Gastrocnemius medialis (tissue), 4 donors: ENCODE data around the gene DPEP1. TPM values are rescaled to one million over a fixed set of nuclear protein-coding genes. Genes with fewer than 3 reads are reported as not detected.
A peak's percentile ranks its signal among the peaks of the same experiment; 100 is the strongest.

ENCODE experiments used
- ATAC-seq, 2 donors: fragments of 150-250 bp; one replicate each; pipeline ENCODE4 v1.9.1; 2016
- DNase-seq, 2 donors: peaks; one replicate each; pipeline ENCODE4 v3.0.0-alpha.2; 2019
- H3K27ac ChIP-seq, 4 donors: fragments of 200-600 bp; sonication (generic); 1 replicate in 1 of 4; 2 replicates in 3 of 4; pipeline ENCODE4 v1.5.1; 2016 to 2018; ENCODE audit warnings: mild to moderate bottlenecking in 2 of 4, moderate library complexity in 1 of 4
- H3K27me3 ChIP-seq, 3 donors: fragments of 200-600 bp; sonication (generic) in 2 of 3; 1 replicate in 1 of 3; 2 replicates in 2 of 3; pipeline versions ENCODE4 v1.5.1 to v1.6.0; 2016 to 2019; ENCODE audit warnings: mild to moderate bottlenecking in 1 of 3, moderate library complexity in 1 of 3
- H3K36me3 ChIP-seq, 2 donors: fragments of 200-600 bp; sonication (generic) in 1 of 2; one replicate each; pipeline ENCODE4 v1.5.1; 2017 to 2018
- H3K4me1 ChIP-seq, 2 donors: fragments of 200-600 bp; sonication (generic) in 1 of 2; one replicate each; pipeline ENCODE4 v1.5.1; 2016 to 2017; ENCODE audit warnings: mild to moderate bottlenecking in 2 of 2
- H3K4me3 ChIP-seq, 4 donors: fragments of 200-600 bp; sonication (generic) in 3 of 4; 1 replicate in 1 of 4; 2 replicates in 3 of 4; pipeline ENCODE4 v1.5.1; 2016 to 2019; ENCODE audit warnings: mild to moderate bottlenecking in 2 of 4
- H3K9me3 ChIP-seq, 3 donors: fragments of 200-600 bp; sonication (generic) in 2 of 3; 1 replicate in 1 of 3; 2 replicates in 2 of 3; pipeline ENCODE4 v1.5.1; 2016 to 2019
- POLR2A ChIP-seq, 2 donors: fragments of 450-650 bp; IDR thresholded peaks; one replicate each; pipeline ENCODE4 v1.6.1; 2017; ENCODE audit warnings: antibody characterized with exemption in 2 of 2, mild to moderate bottlenecking in 2 of 2, moderate library complexity in 2 of 2
- in situ Hi-C, 4 donors: fragments of 200-750 bp; cut with MboI; loops; one replicate each; pipeline versions ENCODE4 v1.15.0 to v1.8.0; 2017; ENCODE audit warnings: low sequenced_read_pairs in 4 of 4
- intact Hi-C: fragments of 100-400 bp; cut with DNase I; formaldehyde crosslinking; loops from one replicate; pipeline ENCODE4 v1.15.1; 2023; ENCODE audit warnings: low total_unique reads
- total RNA-seq, 4 donors: library from RNA; depleted of rRNA; stranded (reverse); fragments of >200 nt; gene quantifications; one replicate each; pipeline versions ENCODE4 v1.1.0 to v1.2.3, GENCODE V29; 2016
- TF ChIP-seq, protein P1 (sequence below), 5 experiments: fragments of 450-650 bp in 3 of 5; fragments of 200-600 bp in 2 of 5; sonication (generic) in 2 of 5; IDR thresholded peaks in 4 of 5; conservative IDR thresholded peaks in 1 of 5; 1 replicate in 4 of 5; 2 replicates in 1 of 5; pipeline ENCODE4 v1.5.1; 2016 to 2019; ENCODE audit warnings: antibody characterized with exemption in 5 of 5, mild to moderate bottlenecking in 3 of 5, moderate library complexity in 3 of 5

Gene DPEP1
- total RNA-seq, 4 donors from 2014 or later: not detected

GRCh38 chr16:89612415-89613166 lies 851 bp upstream of the DPEP1 start:
- intact Hi-C loops (no loop called here), in situ Hi-C loops (no loop called here)
- DNase-seq (no peak), ATAC-seq (no peak)
- Histone ChIP-seq H3K4me1 (no peaks in the 10 kb centered on the region), H3K36me3 (no peaks in the 10 kb centered on the region), H3K4me3 (no peak overlapping the region), H3K9me3 (no peaks in the 10 kb centered on the region), H3K27ac (no peak overlapping the region), H3K27me3 (peaks cover 11 to 30% (median 12%) of the 10 kb centered on the region in 3 donors)
- no peak for TF ChIP-seq POLR2A (IDR thresholded peaks at IDR 0.05)
- TF ChIP-seq, protein P1, sequence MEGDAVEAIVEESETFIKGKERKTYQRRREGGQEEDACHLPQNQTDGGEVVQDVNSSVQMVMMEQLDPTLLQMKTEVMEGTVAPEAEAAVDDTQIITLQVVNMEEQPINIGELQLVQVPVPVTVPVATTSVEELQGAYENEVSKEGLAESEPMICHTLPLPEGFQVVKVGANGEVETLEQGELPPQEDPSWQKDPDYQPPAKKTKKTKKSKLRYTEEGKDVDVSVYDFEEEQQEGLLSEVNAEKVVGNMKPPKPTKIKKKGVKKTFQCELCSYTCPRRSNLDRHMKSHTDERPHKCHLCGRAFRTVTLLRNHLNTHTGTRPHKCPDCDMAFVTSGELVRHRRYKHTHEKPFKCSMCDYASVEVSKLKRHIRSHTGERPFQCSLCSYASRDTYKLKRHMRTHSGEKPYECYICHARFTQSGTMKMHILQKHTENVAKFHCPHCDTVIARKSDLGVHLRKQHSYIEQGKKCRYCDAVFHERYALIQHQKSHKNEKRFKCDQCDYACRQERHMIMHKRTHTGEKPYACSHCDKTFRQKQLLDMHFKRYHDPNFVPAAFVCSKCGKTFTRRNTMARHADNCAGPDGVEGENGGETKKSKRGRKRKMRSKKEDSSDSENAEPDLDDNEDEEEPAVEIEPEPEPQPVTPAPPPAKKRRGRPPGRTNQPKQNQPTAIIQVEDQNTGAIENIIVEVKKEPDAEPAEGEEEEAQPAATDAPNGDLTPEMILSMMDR (IDR thresholded peaks at IDR 0.05 in 4 of 5, conservative IDR thresholded peaks at IDR 0.05 in 1 of 5): no peak

DNA sequence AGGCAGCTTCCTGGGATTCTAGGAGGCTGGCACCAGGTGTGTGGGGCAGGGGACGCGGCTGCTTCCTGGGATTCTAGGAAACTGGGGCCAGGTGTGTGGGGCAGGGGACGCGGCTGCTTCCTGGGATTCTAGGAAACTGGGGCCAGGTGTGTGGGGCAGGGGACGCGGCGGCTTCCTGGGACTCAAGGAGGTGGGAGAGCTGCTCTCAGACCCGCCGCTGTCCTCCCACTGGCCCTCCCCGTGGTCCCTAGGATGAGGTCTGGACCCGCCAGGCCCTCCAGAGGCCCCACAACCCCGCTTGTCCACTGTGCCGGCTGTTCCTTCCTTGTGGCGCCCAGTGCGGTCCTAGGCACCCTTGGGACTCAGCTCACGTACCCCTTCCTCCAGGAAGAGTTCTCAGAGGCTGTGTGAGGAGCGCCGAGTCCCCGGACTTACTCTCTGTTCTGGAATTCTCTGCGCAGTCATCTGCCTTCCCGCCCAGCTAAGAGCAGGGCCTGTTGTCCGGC lies 565 bp downstream of the DPEP1 start:
- H3K4me3 ChIP-seq: no peak overlapping the region
- intact Hi-C loops: no loop called here
- H3K36me3 ChIP-seq: no peaks in the 10 kb centered on the region
- no peaks in the 10 kb centered on the region for H3K4me1 ChIP-seq
- no peak for TF ChIP-seq POLR2A (IDR thresholded peaks at IDR 0.05)
- TF ChIP-seq, protein P1 (IDR thresholded peaks at IDR 0.05 in 4 of 5, conservative IDR thresholded peaks at IDR 0.05 in 1 of 5): no peak
- ATAC-seq (no peak), DNase-seq (no peak)
- peaks cover 9 to 28% (median 12%) of the 10 kb centered on the region in 3 donors for H3K27me3 ChIP-seq
- H3K27ac ChIP-seq: no peak overlapping the region
- in situ Hi-C loops: no loop called here
- no peaks in the 10 kb centered on the region for H3K9me3 ChIP-seq

DNA sequence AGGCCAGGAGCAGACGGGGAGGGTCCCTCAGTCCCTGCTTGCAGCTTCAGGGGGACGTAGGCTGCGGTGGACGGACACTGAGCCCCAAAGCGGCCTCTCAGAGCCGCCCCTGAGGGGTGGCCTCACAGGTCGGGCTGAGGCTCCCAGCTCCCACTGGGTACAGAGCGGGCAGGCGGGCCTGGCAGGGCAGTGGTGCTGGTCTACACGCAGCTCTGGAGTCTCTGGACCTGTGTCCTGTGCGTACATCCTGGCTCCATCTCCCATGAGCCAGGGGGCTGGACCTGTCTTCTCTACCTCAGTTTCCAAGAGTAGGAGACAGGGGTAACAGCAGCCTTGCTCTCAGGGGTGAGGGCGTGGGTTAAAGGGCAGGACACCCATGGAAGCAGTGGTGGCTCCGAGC lies 1.7 kb downstream of the DPEP1 start:
- Histone ChIP-seq H3K4me3 (no peak overlapping the region), H3K27me3 (peaks cover 12 to 30% (median 16%) of the 10 kb centered on the region in 3 donors), H3K27ac (no peak overlapping the region), H3K4me1 (no peaks in the 10 kb centered on the region), H3K36me3 (no peaks in the 10 kb centered on the region), H3K9me3 (no peaks in the 10 kb centered on the region)
- no peak for ATAC-seq
- intact Hi-C loops (no loop called here), in situ Hi-C loops (no loop called here)
- no peak for DNase-seq
- TF ChIP-seq POLR2A (IDR thresholded peaks at IDR 0.05): no peak
- TF ChIP-seq, protein P1 (IDR thresholded peaks at IDR 0.05 in 4 of 5, conservative IDR thresholded peaks at IDR 0.05 in 1 of 5): no peak

GRCh38 chr16:89615596-89616090 lies 2.2 kb downstream of the DPEP1 start:
- ATAC-seq: no peak
- intact Hi-C loops: no loop called here

More at GRCh38 chr16:89615596-89616090, 2.2 kb downstream of the DPEP1 start:
- in situ Hi-C loops: no loop called here
- no peaks in the 10 kb centered on the region for H3K4me1 ChIP-seq
- no peak for TF ChIP-seq POLR2A (IDR thresholded peaks at IDR 0.05)
- TF ChIP-seq, protein P1 (IDR thresholded peaks at IDR 0.05 in 4 of 5, conservative IDR thresholded peaks at IDR 0.05 in 1 of 5): peak in 4 of 5 experiments; percentile 10 to 69 (median 46)
- DNase-seq: no peak
- H3K27ac ChIP-seq: no peak overlapping the region
- H3K27me3 ChIP-seq: peaks cover 15 to 33% (median 21%) of the 10 kb centered on the region in 3 donors
- no peaks in the 10 kb centered on the region for H3K36me3 ChIP-seq
- no peak overlapping the region for H3K4me3 ChIP-seq
- H3K9me3 ChIP-seq: no peaks in the 10 kb centered on the region
